Stomach (tissue), 9 donors: ENCODE results near the gene ABCF2. TPM values are rescaled to one million over a fixed set of nuclear protein-coding genes. Genes with fewer than 3 reads are reported as not detected.

Source experiments
- DNase-seq, 2 donors: peaks; one replicate each; pipeline versions ENCODE4 v3.0.0 to v3.0.0-alpha.2; 2013 to 2019
- H3K27ac ChIP-seq, 5 donors: fragments of 200-600 bp in 4 of 5; sonication (generic) in 4 of 5; one replicate each; pipeline ENCODE4 v1.5.1; 2013 to 2019; ENCODE audit warnings: mild to moderate bottlenecking in 1 of 5, moderate library complexity in 1 of 5
- H3K27me3 ChIP-seq, 3 donors: fragments of 200-600 bp; sonication (generic); one replicate each; pipeline ENCODE4 v1.5.1; 2017 to 2019; ENCODE audit warnings: mixed run types in 1 of 3
- H3K36me3 ChIP-seq, 4 donors: fragments of 200-600 bp; sonication (generic); 1 replicate in 3 of 4; 2 replicates in 1 of 4; pipeline ENCODE4 v1.5.1; 2016 to 2019
- H3K4me1 ChIP-seq, 4 donors: fragments of 200-600 bp; sonication (generic); one replicate each; pipeline ENCODE4 v1.5.1; 2016 to 2019
- H3K4me3 ChIP-seq, 4 donors: fragments of 200-600 bp; sonication (generic) in 3 of 4; one replicate each; pipeline ENCODE4 v1.5.1; 2016 to 2019; ENCODE audit warnings: mild to moderate bottlenecking in 1 of 4
- H3K9me3 ChIP-seq, 4 donors: fragments of 200-600 bp; sonication (generic); one replicate each; pipeline ENCODE4 v1.5.1; 2016 to 2019
- CTCF ChIP-seq, 7 experiments: fragments of 450-650 bp in 4 of 7; fragments of 200-600 bp in 3 of 7; sonication (generic) in 3 of 7; IDR thresholded peaks; one replicate each; pipeline ENCODE4 v1.5.1; 2016 to 2019; ENCODE audit warnings: antibody characterized with exemption in 7 of 7, control low read depth in 2 of 7, mild to moderate bottlenecking in 1 of 7
- EP300 ChIP-seq: sonication (generic); formaldehyde crosslinking; IDR thresholded peaks from one replicate; pipeline ENCODE4 v1.6.1; 2017; ENCODE audit warnings: antibody characterized with exemption
- POLR2A ChIP-seq, 4 donors: fragments of 450-650 bp; IDR thresholded peaks; one replicate each; pipeline ENCODE4 v1.6.1; 2016; ENCODE audit warnings: antibody characterized with exemption in 4 of 4, control low read depth in 2 of 4, mild to moderate bottlenecking in 1 of 4, moderate library complexity in 1 of 4
- POLR2AphosphoS5 ChIP-seq, 3 donors: sonication (generic); formaldehyde crosslinking; IDR thresholded peaks; one replicate each; pipeline ENCODE4 v1.6.1; 2016; ENCODE audit warnings: antibody characterized with exemption in 3 of 3
- WGBS, 5 donors: extraction: QIAGEN DNeasy Blood & Tissue Kit in 3 of 5; methylation state at CpG; one replicate each; pipeline versions ENCODE4 v1.1.5 to v1.1.7; 2013 to 2018; 5-methylcytosine and 5-hydroxymethylcytosine counted together
- intact Hi-C: fragments of 100-400 bp; cut with DNase I; formaldehyde crosslinking; loops from one replicate; pipeline ENCODE4 v1.15.1; 2023; ENCODE audit warnings: low total_unique reads
- polyA plus RNA-seq, 3 donors: library from polyadenylated mRNA; stranded (reverse); fragments of 200-250 nt; gene quantifications; one replicate each; pipeline ENCODE4 v1.2.3, GENCODE V29; 2013
- total RNA-seq, 5 donors: library from RNA; depleted of rRNA; stranded (reverse); fragments of >200 nt; gene quantifications; one replicate each; pipeline versions ENCODE4 v1.1.0 to v1.2.3, GENCODE V29; 2014 to 2016
- donor health status: healthy with polysubstance abuse.
- donor health status: Bipolar disorder and iron deficiency.
- donor health status: healthy.

The ABCF2 gene
- total and polyA plus RNA-seq, 8 donors: 5.2 to 28.0 (median 15.2) TPM

- no peak for DNase-seq
- no peak overlapping the region for H3K27ac ChIP-seq
- no peak overlapping the region for H3K4me3 ChIP-seq
- peaks cover 0 to 3% (median 1%) of the 10 kb centered on the region in 4 donors for H3K36me3 ChIP-seq
- intact Hi-C loops: no loop called here
- TF ChIP-seq EP300 (no peak), POLR2A (IDR thresholded peaks at IDR 0.05) (no peak), CTCF (IDR thresholded peaks at IDR 0.05) (no peak), POLR2AphosphoS5 (IDR thresholded peaks at IDR 0.05) (no peak)
- WGBS, 5 donors: 88 to 94% (median 91%) methylated on average over 6 to 9 of the region's 9 CpGs
- H3K9me3 ChIP-seq: no peaks in the 10 kb centered on the region
- H3K27me3 ChIP-seq: peaks cover 0 to 17% (median 0%) of the 10 kb centered on the region in 3 donors
- H3K4me1 ChIP-seq: peaks cover 6 to 50% (median 30%) of the 10 kb centered on the region in 4 donors
These were observed 47.4 kb upstream of the ABCF2 start for GRCh38 chr7:151274396-151274795.

- Histone ChIP-seq H3K36me3 (peaks cover 0 to 4% (median 2%) of the 10 kb centered on the region in 4 donors), H3K27ac (peak overlapping the region in 1 of 5 donors; percentile 8), H3K4me3 (no peak overlapping the region), H3K9me3 (no peaks in the 10 kb centered on the region), H3K4me1 (peaks cover 6 to 50% (median 30%) of the 10 kb centered on the region in 4 donors), H3K27me3 (peaks cover 0 to 13% (median 0%) of the 10 kb centered on the region in 3 donors)
- no peak for DNase-seq
- 59 to 76% (median 69%) methylated on average over 6 to 9 of the region's 9 CpGs for WGBS, 5 donors
- intact Hi-C loops: no loop called here
- TF ChIP-seq EP300 (no peak), CTCF (IDR thresholded peaks at IDR 0.05) (no peak), POLR2AphosphoS5 (IDR thresholded peaks at IDR 0.05) (no peak)
These were observed 46.8 kb upstream of the ABCF2 start for GRCh38 chr7:151273651-151274390.

- TF ChIP-seq CTCF (IDR thresholded peaks at IDR 0.05) (no peak), POLR2AphosphoS5 (IDR thresholded peaks at IDR 0.05) (no peak), POLR2A (IDR thresholded peaks at IDR 0.05) (no peak), EP300 (no peak)
- peaks cover 0 to 4% (median 2%) of the 10 kb centered on the region in 4 donors for H3K36me3 ChIP-seq
- H3K27me3 ChIP-seq: peaks cover 0 to 13% (median 0%) of the 10 kb centered on the region in 3 donors
- no peak overlapping the region for H3K4me3 ChIP-seq
- 80 to 89% (median 81%) methylated on average over 7 of the region's 7 CpGs for WGBS, 5 donors
- peaks cover 6 to 50% (median 30%) of the 10 kb centered on the region in 4 donors for H3K4me1 ChIP-seq
- peak overlapping the region in 2 of 5 donors; percentile 51 to 56 for H3K27ac ChIP-seq
- intact Hi-C loops: no loop called here
- DNase-seq: no peak
- H3K9me3 ChIP-seq: no peaks in the 10 kb centered on the region
These were observed 45.9 kb upstream of the ABCF2 start for GRCh38 chr7:151272877-151273276.

GRCh38 chr7:151272405-151272804 lies 45.4 kb upstream of the ABCF2 start:
- H3K4me3 ChIP-seq: no peak overlapping the region
- H3K9me3 ChIP-seq: no peaks in the 10 kb centered on the region
- peaks cover 4 to 46% (median 27%) of the 10 kb centered on the region in 4 donors for H3K4me1 ChIP-seq
- peak overlapping the region in 3 of 5 donors; percentile 37 to 56 (median 51) for H3K27ac ChIP-seq
- intact Hi-C loops: no loop called here
- TF ChIP-seq EP300 (no peak), CTCF (IDR thresholded peaks at IDR 0.05) (no peak), POLR2AphosphoS5 (IDR thresholded peaks at IDR 0.05) (no peak), POLR2A (IDR thresholded peaks at IDR 0.05) (no peak)
- peaks cover 0 to 8% (median 0%) of the 10 kb centered on the region in 3 donors for H3K27me3 ChIP-seq
- 69 to 76% (median 72%) methylated on average over 10 of the region's 10 CpGs for WGBS, 5 donors
- no peak for DNase-seq
- H3K36me3 ChIP-seq: peaks cover 0 to 4% (median 2%) of the 10 kb centered on the region in 4 donors
